Activated naive CD8-positive, alpha-beta T cell treated with anti-CD3 and anti-CD28 coated beads for 36 hours (primary cell): ENCODE results near the gene MYH11. TPM values are rescaled to one million over a fixed set of nuclear protein-coding genes. Genes with fewer than 3 reads are reported as not detected.
A peak's percentile ranks its signal among the peaks of the same experiment; 100 is the strongest.

Experiments used
- DNase-seq: peaks from one replicate; pipeline ENCODE4 v3.0.0; 2021
- H3K27ac Mint-ChIP-seq: one replicate; pipeline ENCODE4 v1.8.0; 2022; ENCODE audit warnings: mild to moderate bottlenecking, moderate library complexity, mixed read lengths
- H3K27me3 Mint-ChIP-seq: one replicate; pipeline ENCODE4 v1.8.0; 2022; ENCODE audit warnings: mild to moderate bottlenecking, mixed read lengths
- H3K36me3 Mint-ChIP-seq: one replicate; pipeline ENCODE4 v1.8.0; 2021; ENCODE audit warnings: mild to moderate bottlenecking, mixed read lengths
- H3K4me1 Mint-ChIP-seq: one replicate; pipeline ENCODE4 v1.8.0; 2021; ENCODE audit warnings: mixed read lengths
- H3K4me3 Mint-ChIP-seq: one replicate; pipeline ENCODE4 v1.8.0; 2022; ENCODE audit warnings: mild to moderate bottlenecking, moderate library complexity, mixed read lengths
- H3K9me3 Mint-ChIP-seq: one replicate; pipeline ENCODE4 v1.8.0; 2022; ENCODE audit warnings: mixed read lengths
- total RNA-seq, 2 experiments: library from RNA; stranded (reverse); gene quantifications; one replicate each; pipeline ENCODE4 v1.2.3, GENCODE V29; 2021

The MYH11 gene
- total RNA-seq, 2 experiments from 2014 or later: not detected

DNA sequence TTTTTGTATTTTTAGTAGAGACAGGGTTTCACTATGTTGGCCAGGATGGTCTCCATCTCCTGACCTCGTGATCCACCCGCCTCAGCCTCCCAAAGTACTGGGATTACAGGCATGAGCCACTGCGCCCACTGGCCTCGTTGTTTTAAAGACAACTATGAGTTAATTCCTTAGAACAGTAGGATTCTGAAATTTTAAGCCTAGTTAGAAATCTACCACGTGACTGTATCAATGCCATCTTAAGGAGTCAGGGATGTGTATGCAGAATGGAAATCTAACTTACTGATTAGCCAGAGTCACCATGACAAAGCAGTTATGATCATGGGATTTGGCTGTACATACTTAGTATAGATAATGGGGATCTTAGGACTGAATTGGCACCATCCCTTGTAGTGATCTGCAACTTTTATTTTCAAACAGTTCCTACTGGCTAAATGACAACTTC is 28.8 kb upstream of the MYH11 start:
- H3K27ac Mint-ChIP-seq: no peak overlapping the region
- H3K9me3 Mint-ChIP-seq: no peaks in the 10 kb centered on the region
- no peaks in the 10 kb centered on the region for H3K27me3 Mint-ChIP-seq
- no peak overlapping the region for H3K4me3 Mint-ChIP-seq
- H3K4me1 Mint-ChIP-seq: peaks cover 34% of the 10 kb centered on the region
- peaks cover 5% of the 10 kb centered on the region for H3K36me3 Mint-ChIP-seq
- DNase-seq: no peak

DNA sequence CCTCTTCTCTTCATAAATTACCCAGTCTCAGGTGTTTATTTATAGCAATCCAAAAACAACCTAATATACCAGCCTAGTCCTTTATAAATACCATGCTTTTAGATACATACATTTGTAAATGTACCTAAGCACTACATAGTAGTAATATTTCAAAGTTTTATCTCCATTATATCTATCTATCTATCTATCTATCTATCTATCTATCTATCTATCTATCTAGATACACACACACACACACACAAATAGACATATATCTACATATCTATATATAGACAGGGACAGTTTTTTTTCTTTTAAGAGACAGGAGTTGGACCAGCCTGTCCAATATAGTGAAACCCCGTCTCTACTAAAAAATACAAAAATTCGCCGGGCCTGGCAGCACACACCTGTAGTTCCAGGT is 25.7 kb upstream of the MYH11 start:
- H3K4me3 Mint-ChIP-seq: no peak overlapping the region
- H3K9me3 Mint-ChIP-seq: no peaks in the 10 kb centered on the region
- H3K27ac Mint-ChIP-seq: no peak overlapping the region
- peaks cover 34% of the 10 kb centered on the region for H3K4me1 Mint-ChIP-seq
- peaks cover 3% of the 10 kb centered on the region for H3K36me3 Mint-ChIP-seq
- no peaks in the 10 kb centered on the region for H3K27me3 Mint-ChIP-seq
- DNase-seq: no peak

- no peak for DNase-seq
- Mint-ChIP-seq H3K4me3 (no peak overlapping the region), H3K4me1 (peaks cover 28% of the 10 kb centered on the region), H3K9me3 (no peaks in the 10 kb centered on the region), H3K27ac (no peak overlapping the region), H3K27me3 (no peaks in the 10 kb centered on the region), H3K36me3 (peaks cover 1% of the 10 kb centered on the region)
These were observed 25.1 kb upstream of the MYH11 start for GRCh38 chr16:15881794-15882379.

DNA sequence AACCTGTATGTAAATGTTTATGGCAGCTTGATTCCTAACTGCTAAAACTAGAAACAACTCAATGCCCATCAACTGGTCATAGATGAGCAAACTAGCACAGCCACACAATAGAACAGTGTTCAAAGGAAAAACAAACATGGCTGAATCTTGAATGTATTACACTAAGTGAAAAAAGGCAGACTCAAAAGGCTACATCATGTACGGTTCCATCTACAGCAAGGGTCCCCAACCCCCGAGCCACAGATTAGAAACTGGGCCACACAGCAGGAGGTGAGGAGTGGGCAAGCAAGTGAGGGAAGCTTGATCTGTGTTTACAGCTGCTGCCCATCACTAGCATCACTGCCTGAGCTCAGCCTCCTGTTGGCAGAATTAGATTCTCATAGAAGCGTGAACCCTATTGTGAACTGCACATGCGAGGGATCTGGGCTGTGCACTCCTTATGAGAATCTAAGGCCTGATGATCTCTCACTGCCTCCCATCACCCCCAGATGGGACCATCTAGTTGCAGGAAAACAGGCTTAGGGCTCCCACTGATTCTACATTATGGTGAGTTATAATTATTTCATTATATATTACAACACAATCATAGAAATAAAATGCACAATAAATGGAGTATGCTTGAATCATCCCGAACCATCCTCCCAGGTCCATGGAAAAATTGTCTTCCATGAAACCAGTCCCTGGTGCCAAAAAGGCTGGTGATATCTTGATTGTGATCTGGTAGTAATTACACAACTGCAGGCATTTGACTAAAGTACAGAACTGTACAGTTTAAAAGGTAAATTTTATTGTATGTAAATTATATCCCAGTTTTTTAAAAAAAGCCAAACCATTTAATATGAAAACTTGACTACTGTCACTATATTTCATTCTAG is 23.8 kb upstream of the MYH11 start:
- H3K4me3 Mint-ChIP-seq: no peak overlapping the region
- peaks cover 20% of the 10 kb centered on the region for H3K4me1 Mint-ChIP-seq
- no peaks in the 10 kb centered on the region for H3K27me3 Mint-ChIP-seq
- DNase-seq: no peak
- peaks cover 3% of the 10 kb centered on the region for H3K36me3 Mint-ChIP-seq
- H3K27ac Mint-ChIP-seq: no peak overlapping the region
- H3K9me3 Mint-ChIP-seq: no peaks in the 10 kb centered on the region

DNA sequence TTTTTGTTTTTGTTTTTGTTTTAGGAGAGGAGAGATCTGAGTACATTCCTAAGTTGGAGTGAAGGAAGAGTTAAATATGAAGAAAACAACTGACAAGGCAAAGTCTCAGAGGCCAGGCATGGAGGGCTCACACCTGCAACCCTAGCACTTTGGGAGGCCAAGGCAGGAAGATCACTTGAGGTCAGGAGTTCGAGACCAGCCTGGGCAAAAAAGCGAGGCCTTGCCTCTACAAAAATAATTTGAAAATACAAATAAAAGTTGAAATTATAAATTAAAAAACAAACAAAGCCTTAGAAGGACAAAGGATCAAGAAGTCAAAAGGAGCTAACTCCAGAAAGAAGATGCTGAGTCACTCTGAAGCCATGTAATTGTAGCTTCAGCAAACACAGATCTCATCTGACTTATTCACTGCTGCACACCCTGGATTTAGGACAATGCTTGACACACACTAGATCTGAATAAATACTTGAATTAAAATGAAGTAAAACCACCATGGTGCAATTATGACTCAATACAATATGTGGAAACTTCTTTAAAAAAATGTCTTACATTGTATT is 22.5 kb upstream of the MYH11 start:
- Mint-ChIP-seq H3K9me3 (no peaks in the 10 kb centered on the region), H3K4me3 (no peak overlapping the region), H3K4me1 (peaks cover 12% of the 10 kb centered on the region), H3K27me3 (no peaks in the 10 kb centered on the region), H3K27ac (peak overlapping the region; percentile 12), H3K36me3 (peaks cover 3% of the 10 kb centered on the region)
- no peak for DNase-seq

GRCh38 chr16:15876503-15876902 is 19.7 kb upstream of the MYH11 start:
- no peak overlapping the region for H3K27ac Mint-ChIP-seq
- H3K9me3 Mint-ChIP-seq: no peaks in the 10 kb centered on the region
- peaks cover 9% of the 10 kb centered on the region for H3K4me1 Mint-ChIP-seq
- H3K4me3 Mint-ChIP-seq: no peak overlapping the region
- DNase-seq: no peak
- H3K27me3 Mint-ChIP-seq: no peaks in the 10 kb centered on the region
- H3K36me3 Mint-ChIP-seq: peaks cover 4% of the 10 kb centered on the region

DNA sequence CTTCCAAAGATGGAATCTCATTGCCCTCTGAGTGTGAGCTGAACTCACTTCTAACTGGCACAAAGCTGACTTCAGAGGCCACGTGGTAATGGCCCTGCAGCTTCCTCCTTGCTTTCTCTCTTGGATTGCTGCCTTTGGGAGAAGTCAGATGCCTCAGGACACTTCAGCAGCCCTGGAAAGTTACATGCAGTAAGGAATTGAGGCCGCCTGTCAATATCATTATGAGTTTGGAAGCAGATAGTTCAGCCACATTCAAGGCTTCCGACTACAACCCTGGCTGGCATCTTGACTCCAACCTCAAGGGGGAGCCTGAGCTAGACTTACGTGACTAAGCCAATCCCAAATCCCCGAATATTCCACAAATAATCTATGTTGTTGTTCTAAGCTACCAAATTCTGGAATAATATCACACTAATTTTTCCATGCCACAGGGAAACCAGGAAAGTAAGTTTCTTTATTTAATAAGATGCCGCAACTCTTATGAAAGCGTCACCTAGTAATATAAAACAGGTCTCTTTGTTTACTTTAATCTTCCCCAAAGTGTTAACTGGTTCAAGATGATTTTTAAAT is 18.0 kb upstream of the MYH11 start:
- no peak overlapping the region for H3K4me3 Mint-ChIP-seq
- H3K4me1 Mint-ChIP-seq: peaks cover 9% of the 10 kb centered on the region
- H3K27me3 Mint-ChIP-seq: no peaks in the 10 kb centered on the region
- peaks cover 5% of the 10 kb centered on the region for H3K36me3 Mint-ChIP-seq
- DNase-seq: no peak
- H3K9me3 Mint-ChIP-seq: no peaks in the 10 kb centered on the region
- H3K27ac Mint-ChIP-seq: no peak overlapping the region

DNA sequence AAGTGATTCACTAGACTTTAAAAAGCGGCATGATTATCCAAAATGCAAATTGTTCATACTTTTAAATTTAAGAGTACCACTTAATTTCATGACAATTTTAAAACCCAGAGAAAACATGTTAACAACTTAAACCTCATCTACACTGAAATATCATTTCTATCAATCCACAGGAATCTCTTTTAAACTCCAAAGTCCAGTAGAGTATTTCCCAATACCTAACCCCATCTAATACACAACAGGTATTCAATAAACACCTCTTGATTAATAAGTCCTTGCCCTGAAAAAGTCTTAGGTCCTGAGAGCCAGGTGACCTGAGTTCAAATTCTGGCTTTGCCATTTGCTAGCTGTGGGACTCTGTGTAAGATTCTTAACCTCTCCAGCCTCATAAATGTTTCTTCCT is 16.9 kb upstream of the MYH11 start:
- peaks cover 1% of the 10 kb centered on the region for H3K4me1 Mint-ChIP-seq
- H3K36me3 Mint-ChIP-seq: peaks cover 7% of the 10 kb centered on the region
- H3K4me3 Mint-ChIP-seq: no peak overlapping the region
- no peaks in the 10 kb centered on the region for H3K27me3 Mint-ChIP-seq
- no peak for DNase-seq
- no peaks in the 10 kb centered on the region for H3K9me3 Mint-ChIP-seq
- no peak overlapping the region for H3K27ac Mint-ChIP-seq

- no peaks in the 10 kb centered on the region for H3K27me3 Mint-ChIP-seq
- H3K36me3 Mint-ChIP-seq: peaks cover 7% of the 10 kb centered on the region
- H3K9me3 Mint-ChIP-seq: no peaks in the 10 kb centered on the region
- no peak for DNase-seq
- H3K4me3 Mint-ChIP-seq: no peak overlapping the region
- H3K27ac Mint-ChIP-seq: no peak overlapping the region
- no peaks in the 10 kb centered on the region for H3K4me1 Mint-ChIP-seq
These were observed 16.5 kb upstream of the MYH11 start for GRCh38 chr16:15873301-15873700.

DNA sequence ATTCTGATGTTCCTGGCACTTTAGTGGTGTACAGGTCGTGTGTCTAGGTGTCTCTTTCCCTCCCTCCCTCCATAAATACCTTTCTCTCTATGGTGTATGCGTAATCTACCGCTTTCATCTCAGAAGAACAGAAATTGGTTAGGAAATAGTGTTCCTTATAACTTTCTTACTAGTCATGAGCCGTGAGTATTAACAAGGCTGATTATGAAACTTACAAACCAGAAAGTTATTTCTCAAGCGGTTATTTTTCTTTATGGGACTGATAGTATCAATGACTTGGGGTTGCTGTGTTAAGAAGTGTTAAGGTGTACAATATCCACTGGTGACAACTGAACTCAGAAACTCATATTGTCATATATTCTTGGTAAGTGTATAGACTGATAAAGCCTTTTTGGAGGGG is 13.2 kb upstream of the MYH11 start:
- no peak for DNase-seq
- no peaks in the 10 kb centered on the region for H3K27me3 Mint-ChIP-seq
- no peak overlapping the region for H3K27ac Mint-ChIP-seq
- H3K36me3 Mint-ChIP-seq: peaks cover 5% of the 10 kb centered on the region
- no peaks in the 10 kb centered on the region for H3K4me1 Mint-ChIP-seq
- no peaks in the 10 kb centered on the region for H3K9me3 Mint-ChIP-seq
- no peak overlapping the region for H3K4me3 Mint-ChIP-seq

GRCh38 chr16:15866451-15866850 is 9.6 kb upstream of the MYH11 start:
- no peaks in the 10 kb centered on the region for H3K9me3 Mint-ChIP-seq
- no peak for DNase-seq
- peaks cover 3% of the 10 kb centered on the region for H3K36me3 Mint-ChIP-seq
- no peak overlapping the region for H3K4me3 Mint-ChIP-seq
- H3K27me3 Mint-ChIP-seq: no peaks in the 10 kb centered on the region
- H3K27ac Mint-ChIP-seq: no peak overlapping the region
- no peaks in the 10 kb centered on the region for H3K4me1 Mint-ChIP-seq

- H3K4me3 Mint-ChIP-seq: no peak overlapping the region
- no peaks in the 10 kb centered on the region for H3K4me1 Mint-ChIP-seq
- H3K9me3 Mint-ChIP-seq: no peaks in the 10 kb centered on the region
- no peaks in the 10 kb centered on the region for H3K27me3 Mint-ChIP-seq
- H3K36me3 Mint-ChIP-seq: peaks cover 3% of the 10 kb centered on the region
- no peak for DNase-seq
- no peak overlapping the region for H3K27ac Mint-ChIP-seq
These were observed 8.9 kb upstream of the MYH11 start for GRCh38 chr16:15865742-15866141.

DNA sequence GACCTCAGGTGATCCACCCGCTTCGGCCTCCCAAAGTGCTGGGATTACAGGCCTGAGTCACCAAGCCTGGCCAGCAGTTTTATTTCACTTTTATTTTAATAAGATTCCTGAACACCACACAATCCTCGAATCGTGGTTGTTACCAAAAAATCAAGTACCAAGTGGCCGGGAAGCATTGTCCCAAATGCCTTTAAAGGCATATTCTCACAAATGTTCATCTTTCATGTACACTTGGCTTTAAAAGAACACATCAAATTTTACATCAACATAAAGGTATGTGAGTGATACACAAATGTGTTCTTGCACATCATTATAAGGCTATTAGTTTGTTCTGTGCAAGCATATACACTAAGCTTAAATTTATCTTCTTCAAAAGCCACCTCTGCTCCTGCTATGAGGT is 8.1 kb upstream of the MYH11 start:
- Mint-ChIP-seq H3K27me3 (no peaks in the 10 kb centered on the region), H3K27ac (no peak overlapping the region), H3K9me3 (no peaks in the 10 kb centered on the region), H3K36me3 (peaks cover 2% of the 10 kb centered on the region), H3K4me3 (no peak overlapping the region), H3K4me1 (no peaks in the 10 kb centered on the region)
- no peak for DNase-seq

DNA sequence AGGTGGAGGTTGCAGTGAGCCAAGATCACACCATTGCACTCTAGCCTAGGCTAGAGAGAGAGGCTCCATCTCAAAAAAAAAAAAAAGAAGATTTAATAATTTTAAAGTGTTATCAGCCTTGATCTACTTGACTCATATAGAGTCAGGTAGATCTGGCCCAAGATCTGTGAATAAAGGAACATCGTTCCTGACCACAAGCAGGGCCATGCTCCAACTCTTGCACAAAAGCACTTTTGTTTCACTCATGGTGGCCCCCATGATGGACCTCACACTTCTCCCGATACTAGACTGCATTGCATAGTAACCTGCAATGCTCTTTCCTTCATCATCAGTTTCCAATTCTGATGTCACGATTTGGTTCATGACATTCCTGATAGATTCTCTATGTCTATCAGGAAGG is 5.2 kb upstream of the MYH11 start:
- Mint-ChIP-seq H3K4me1 (peaks cover 4% of the 10 kb centered on the region), H3K9me3 (no peaks in the 10 kb centered on the region)

DNA sequence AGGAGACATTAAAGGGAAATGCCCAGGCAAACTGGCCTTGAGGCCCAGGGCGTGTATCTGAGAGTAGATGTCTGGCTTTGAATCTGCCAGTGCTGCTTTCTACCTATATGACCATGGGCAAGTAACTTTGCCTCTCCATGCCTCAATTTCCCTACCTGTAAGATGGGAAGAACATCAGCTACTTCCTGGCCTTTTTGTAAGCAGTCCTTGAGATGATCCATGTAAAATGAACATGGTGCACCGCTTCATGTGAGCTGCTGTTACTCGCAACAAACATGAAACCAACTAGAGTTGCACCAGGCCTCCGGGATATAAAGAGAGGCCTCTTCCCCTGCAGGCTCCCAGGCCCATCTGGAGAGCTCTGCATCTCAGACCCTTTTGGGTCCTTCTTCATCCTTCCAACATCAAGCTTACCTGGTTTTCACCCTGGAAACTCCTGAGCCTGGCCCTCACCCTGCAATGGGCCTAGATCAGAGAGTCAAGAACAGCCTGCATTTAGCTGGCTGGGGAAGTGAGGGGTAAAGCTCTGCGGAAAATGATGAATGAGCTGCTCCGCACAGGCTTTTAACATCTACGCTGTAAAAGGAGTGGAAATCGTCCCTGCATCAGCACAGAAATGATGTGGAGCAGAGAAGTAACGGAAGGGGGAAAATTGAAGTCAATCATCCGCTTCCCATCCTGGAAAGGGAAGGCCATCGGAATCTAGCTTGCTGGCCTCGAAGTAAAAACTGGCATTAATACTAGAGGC is 2.3 kb upstream of the MYH11 start:
- no peak for DNase-seq
- H3K4me3 Mint-ChIP-seq: no peak overlapping the region
- peaks cover 4% of the 10 kb centered on the region for H3K4me1 Mint-ChIP-seq
- no peak overlapping the region for H3K27ac Mint-ChIP-seq
- peaks cover 37% of the 10 kb centered on the region for H3K27me3 Mint-ChIP-seq
- H3K9me3 Mint-ChIP-seq: no peaks in the 10 kb centered on the region
- no peaks in the 10 kb centered on the region for H3K36me3 Mint-ChIP-seq

More for the DNA sequence above, 5.2 kb upstream of the MYH11 start:
- Mint-ChIP-seq H3K27me3 (peaks cover 18% of the 10 kb centered on the region), H3K36me3 (no peaks in the 10 kb centered on the region), H3K27ac (no peak overlapping the region), H3K4me3 (no peak overlapping the region)
- DNase-seq: no peak
